Keratinocyte (primary cell): ENCODE results near the gene PPP1R3C.

Experiments used
- EZH2 ChIP-seq: IDR thresholded peaks from one replicate; pipeline ENCODE4 v1.6.1; 2012; ENCODE audit warnings: inconsistent platforms, mild to moderate bottlenecking, low read length, moderate library complexity
- TF ChIP-seq, protein P1 (sequence below), 3 experiments: IDR thresholded peaks in 1 of 3; conservative IDR thresholded peaks in 1 of 3; optimal IDR thresholded peaks in 1 of 3; 2 replicates in 2 of 3; 3 replicates in 1 of 3; pipeline versions ENCODE3 to v1.5.1; 2011; ENCODE audit warnings: low read length in 3 of 3, mild to moderate bottlenecking in 3 of 3, moderate library complexity in 2 of 3, control low read depth in 1 of 3, inconsistent platforms in 1 of 3; ENCODE audit not compliant: insufficient read depth in 2 of 3; ENCODE audit errors: extremely low read depth in 1 of 3

DNA sequence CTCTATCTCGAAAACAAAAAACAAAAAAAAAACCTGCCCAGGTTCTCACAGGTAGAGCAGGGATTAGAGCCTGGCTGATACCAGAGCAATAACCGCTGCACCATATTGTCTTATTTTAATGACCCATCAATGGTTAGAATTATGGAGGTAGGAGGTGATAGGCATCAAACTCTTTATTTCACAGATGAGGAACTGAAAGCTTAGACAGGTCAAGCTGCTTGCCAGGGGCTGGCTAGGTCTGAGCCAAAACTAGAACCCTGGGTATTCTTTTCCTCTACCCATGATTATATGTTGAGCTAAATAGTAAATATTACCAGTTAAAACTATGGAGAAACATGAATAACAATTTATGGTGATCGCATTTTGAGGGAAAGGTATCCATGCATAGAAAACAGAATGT is 2.0 kb upstream of the PPP1R3C start:
- TF ChIP-seq, protein P1, sequence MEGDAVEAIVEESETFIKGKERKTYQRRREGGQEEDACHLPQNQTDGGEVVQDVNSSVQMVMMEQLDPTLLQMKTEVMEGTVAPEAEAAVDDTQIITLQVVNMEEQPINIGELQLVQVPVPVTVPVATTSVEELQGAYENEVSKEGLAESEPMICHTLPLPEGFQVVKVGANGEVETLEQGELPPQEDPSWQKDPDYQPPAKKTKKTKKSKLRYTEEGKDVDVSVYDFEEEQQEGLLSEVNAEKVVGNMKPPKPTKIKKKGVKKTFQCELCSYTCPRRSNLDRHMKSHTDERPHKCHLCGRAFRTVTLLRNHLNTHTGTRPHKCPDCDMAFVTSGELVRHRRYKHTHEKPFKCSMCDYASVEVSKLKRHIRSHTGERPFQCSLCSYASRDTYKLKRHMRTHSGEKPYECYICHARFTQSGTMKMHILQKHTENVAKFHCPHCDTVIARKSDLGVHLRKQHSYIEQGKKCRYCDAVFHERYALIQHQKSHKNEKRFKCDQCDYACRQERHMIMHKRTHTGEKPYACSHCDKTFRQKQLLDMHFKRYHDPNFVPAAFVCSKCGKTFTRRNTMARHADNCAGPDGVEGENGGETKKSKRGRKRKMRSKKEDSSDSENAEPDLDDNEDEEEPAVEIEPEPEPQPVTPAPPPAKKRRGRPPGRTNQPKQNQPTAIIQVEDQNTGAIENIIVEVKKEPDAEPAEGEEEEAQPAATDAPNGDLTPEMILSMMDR (optimal IDR thresholded peaks at IDR 0.05 in 1 of 3, IDR thresholded peaks at IDR 0.05 in 1 of 3, conservative IDR thresholded peaks at IDR 0.05 in 1 of 3; ENCODE audit: extremely low read depth in 1 of 3, insufficient read depth in 2 of 3, low read length in 3 of 3) = no peak
- TF ChIP-seq EZH2 = no peak
